Measurements from ENCODE around the gene TMPRSS11A.

Gene TMPRSS11A

DNA sequence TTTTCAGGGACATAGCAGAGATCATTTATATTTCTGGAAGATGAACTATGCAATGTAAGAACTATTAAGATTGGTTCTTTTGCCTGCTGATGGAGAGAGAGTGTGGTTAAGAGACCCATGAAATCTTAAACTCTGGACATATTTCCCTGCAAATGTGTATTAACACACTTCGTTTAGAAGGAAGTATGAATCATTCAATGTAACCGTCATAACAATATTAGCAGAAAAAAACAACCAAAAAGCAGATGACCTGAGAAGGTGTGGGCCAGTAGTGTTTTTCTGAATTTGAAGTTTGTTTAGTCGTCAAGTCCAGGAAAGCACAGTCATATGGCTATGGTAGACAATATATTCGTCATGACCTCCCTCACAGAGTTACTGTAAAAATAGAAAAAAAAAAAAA lies 77.0 kb downstream of the TMPRSS11A start:
- POLR2A ChIA-PET = no interaction called here
- TF ChIP-seq CTCF (IDR thresholded peaks at IDR 0.05; ENCODE audit: control extremely low read depth, extremely low read depth, low read depth, missing control alignments) = no peak
- CTCF ChIA-PET = no interaction called here
- no peak for DNase-seq (ENCODE audit: extremely low spot score)

DNA sequence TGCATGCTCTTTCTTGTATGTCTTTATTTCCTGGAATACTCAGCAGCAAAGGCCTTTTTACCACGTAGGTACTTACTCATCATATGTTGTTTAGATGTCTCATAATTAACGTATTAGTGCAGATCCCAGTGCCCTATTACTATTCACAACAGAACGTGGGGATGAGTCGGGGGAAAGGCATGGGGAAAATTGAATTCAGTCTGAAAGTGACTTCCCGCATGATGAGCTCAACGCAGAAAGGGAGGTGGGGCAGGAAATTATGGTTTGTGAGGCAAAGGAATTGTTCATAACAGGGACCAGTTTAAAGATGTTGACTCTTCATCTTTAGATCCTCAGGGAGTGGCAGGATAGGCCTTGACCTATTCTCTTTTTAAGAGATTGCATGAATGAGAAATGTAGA lies 77.5 kb downstream of the TMPRSS11A start:
- ChIA-PET CTCF (no interaction called here), POLR2A (no interaction called here)
- TF ChIP-seq CTCF (IDR thresholded peaks at IDR 0.05; ENCODE audit: control extremely low read depth, extremely low read depth, low read depth, missing control alignments) = no peak
- DNase-seq (ENCODE audit: extremely low spot score) = no peak

GRCh38 chr4:67884701-67885100 lies 78.6 kb downstream of the TMPRSS11A start:
- TF ChIP-seq CTCF (IDR thresholded peaks at IDR 0.05; ENCODE audit: control extremely low read depth, extremely low read depth, low read depth, missing control alignments) = no peak
- DNase-seq (ENCODE audit: extremely low spot score) = no peak
- POLR2A ChIA-PET = no interaction called here
- CTCF ChIA-PET = interaction anchor here (1.0 kb wide), 1 partner anchor 11 kb away, joined by 3 read pairs; no protein-coding TSS in a partner anchor

DNA sequence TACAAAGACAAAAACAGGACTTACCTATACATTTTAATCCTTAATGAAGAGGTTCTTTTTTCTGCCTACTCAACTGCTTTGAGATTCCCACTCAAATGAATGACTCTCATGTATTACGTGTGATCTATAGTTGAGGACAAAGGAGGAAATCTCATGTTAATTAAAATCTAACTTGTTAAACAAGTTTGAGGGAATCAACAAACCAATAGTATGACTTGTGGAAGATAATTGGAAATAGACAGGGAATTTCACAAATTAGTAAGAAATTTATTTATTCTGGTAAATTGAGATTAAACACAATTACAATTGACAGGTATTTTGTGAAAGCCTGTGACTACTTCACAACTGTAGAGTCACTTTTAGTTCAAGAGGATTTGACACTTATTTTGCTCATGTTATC lies 79.4 kb downstream of the TMPRSS11A start, which contains the start of gene TMPRSS11D:
TSS of gene TMPRSS11D (minus strand) at position 101 of the 400 bp plus-strand sequence. CDS start at position 32, 69 bp downstream.
- TF ChIP-seq CTCF (IDR thresholded peaks at IDR 0.05; ENCODE audit: control extremely low read depth, extremely low read depth, low read depth, missing control alignments) = no peak
- CTCF ChIA-PET = interaction anchor here (0.8 to 1.7 kb wide), 3 partner anchors 13 to 32 kb away, joined by 3 to 8 read pairs (median 3); no protein-coding TSS in a partner anchor
- no peak for DNase-seq (ENCODE audit: extremely low spot score)
- POLR2A ChIA-PET = no interaction called here

DNA sequence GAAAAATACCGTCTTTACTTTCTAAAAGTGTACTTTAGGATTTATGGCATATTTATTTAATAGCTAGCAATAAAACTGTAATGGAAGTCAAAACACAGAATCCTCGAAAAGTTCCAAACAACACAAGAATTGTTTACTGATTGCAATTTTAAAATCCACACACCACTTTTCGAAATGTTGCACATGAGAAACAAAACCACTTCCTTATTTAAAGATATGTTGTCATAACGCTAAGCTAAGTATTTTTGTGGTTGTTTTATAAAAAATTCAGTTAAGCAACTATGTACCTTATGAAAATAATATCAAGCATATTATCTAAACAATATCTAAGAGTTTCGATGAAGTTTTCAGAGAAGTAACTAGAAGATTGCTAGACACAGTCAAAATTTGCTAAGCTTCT lies 79.8 kb downstream of the TMPRSS11A start:
- CTCF ChIA-PET = interaction anchor here (0.8 to 1.8 kb wide), 4 partner anchors 8 to 32 kb away, joined by 3 to 8 read pairs (median 6); no protein-coding TSS in a partner anchor
- no peak for TF ChIP-seq CTCF (IDR thresholded peaks at IDR 0.05; ENCODE audit: control extremely low read depth, extremely low read depth, low read depth, missing control alignments)
- POLR2A ChIA-PET = no interaction called here
- DNase-seq (ENCODE audit: extremely low spot score) = no peak

DNA sequence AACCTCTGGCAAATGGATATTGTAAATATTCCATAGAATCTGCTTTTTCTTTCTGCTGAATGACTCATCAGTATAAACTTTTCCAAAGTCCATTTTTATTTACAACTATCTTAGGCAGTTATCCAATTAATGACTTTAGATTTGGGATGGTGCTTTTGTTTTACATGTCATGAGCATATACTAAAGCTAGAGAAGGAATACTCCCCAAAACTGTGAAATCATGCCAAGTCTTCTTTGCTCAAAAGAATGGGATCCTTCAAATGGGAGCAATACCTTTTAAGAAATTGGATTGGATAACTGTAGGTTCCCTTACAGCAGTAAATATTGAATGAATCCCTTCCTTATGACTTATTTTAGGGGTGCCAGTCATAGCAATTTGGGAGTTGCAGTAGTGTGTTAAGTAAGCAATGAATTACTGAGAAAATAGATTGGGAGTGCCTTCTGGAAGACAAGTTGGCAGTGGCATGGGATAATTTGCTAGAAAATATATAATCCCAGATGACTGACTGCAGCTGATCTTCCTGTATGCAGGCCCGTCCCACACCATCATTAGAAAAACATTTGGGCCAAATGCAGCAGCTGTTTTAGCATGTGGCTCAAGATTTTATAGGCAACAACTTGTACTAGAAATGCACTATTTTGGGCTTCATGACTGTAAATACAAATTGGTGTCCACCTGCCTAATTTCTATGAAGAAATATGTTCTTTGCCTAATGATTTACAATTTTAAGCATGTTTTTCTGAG lies 82.3 kb downstream of the TMPRSS11A start:
- POLR2A ChIA-PET = no interaction called here
- no peak for TF ChIP-seq CTCF (IDR thresholded peaks at IDR 0.05; ENCODE audit: control extremely low read depth, extremely low read depth, low read depth, missing control alignments)
- DNase-seq (ENCODE audit: extremely low spot score) = no peak
- CTCF ChIA-PET = no interaction called here
